Cerebellar cortex (tissue), 1 donor: ENCODE results near the gene LRRC71.
A peak's percentile ranks its signal among the peaks of the same experiment; 100 is the strongest.

Source experiments
- DNase-seq: peaks from one replicate; pipeline ENCODE4 v3.0.0-alpha.2; 2015; ENCODE audit warnings: low spot score

LRRC71 gene

DNA sequence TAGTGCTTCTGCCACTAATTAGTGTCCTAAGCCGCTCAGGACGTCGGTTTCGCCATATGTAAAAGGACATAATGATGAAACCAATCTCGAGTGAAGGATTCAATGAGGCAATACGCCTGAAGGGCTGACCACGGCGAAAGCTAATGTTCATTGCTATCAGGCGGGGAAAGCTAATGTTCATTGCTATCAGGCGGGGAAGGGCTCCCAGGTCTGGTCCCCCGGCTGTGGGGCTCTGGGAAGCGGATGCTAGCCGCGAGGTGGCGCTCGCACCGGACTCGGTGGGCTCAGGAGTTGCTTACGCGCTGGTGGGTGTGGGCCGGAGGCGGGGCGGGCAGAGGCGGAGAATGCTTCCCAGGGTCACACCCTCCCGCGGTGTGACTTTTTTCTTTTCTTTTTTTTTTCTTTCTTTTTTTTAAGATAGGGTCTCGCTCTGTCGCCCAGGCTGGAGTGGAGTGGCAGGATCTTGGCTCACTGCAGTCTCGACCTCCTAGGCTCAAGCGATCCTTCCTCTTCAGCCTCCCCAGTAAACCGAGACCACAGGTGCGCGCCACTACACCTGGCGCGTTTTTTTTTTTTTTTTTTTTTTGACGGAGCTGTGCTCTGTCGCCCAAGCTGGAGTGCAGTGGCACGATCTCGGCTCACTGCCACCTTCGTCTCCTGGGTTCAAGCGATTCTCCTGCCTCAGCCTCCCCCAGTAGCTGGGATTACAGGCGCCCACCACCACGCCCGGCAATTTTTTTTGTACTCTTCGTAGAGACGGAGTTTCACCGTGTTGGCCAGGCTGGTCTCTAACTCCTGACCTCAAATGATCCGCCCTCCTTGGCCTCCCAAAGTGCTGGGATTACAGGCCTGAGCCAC lies 28.0 kb upstream of the LRRC71 start:
- DNase-seq = peak; percentile 83

DNA sequence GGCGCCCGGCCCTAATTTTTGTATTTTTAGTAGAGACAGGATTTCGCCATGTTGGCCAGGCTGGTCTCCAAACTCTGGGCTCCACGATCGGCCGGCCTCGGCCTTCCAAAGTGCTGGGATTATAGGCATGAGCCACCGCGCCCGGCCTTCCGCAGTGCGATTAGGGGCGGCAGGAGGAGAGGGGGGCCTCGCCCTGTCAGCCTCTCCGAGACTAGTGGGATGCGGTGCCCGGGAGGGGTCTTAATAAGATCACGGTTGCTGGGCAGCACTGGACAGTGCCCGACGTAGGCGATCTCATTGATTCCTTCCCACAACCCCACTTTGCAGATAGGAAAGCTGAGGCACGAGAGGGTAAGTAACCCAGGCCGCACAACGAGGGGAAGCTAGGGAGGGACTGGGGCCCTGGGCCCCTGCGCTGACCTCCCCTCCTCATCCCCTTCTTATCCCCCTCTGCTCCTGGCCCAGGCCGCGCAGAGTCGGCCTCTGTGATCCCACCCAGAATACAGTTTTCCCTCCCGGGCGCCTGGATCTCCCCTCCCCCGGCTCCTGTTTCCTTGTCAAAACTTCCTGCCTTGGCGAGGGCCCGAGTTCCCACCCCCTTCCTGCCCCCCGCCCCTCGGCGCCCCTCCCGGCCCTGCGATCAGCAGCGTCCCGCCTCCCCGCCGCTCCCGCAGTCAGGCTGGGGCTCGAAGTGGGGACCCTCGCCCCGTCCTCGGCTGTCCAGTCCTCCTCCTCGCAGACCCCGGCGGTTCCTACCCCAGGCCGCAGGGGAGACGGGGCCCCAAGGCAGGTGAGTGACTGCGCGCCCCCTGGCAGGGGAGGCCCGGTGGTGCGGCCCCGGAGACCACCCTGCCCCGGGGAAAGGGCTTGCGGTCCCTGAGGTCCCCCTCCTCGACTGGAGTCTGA lies 27.1 kb upstream of the LRRC71 start, which contains the start of gene PEAR1:
TSS of gene PEAR1 (plus strand) at position 671 of the 906 bp plus-strand sequence. CDS start 10,209 bp downstream, outside the sequence.
- DNase-seq = no peak

- no peak for DNase-seq
Measured at GRCh38 chr1:156894001-156894400, 26.4 kb upstream of the LRRC71 start.

- no peak for DNase-seq
Measured at GRCh38 chr1:156894711-156895454, 25.5 kb upstream of the LRRC71 start.

DNA sequence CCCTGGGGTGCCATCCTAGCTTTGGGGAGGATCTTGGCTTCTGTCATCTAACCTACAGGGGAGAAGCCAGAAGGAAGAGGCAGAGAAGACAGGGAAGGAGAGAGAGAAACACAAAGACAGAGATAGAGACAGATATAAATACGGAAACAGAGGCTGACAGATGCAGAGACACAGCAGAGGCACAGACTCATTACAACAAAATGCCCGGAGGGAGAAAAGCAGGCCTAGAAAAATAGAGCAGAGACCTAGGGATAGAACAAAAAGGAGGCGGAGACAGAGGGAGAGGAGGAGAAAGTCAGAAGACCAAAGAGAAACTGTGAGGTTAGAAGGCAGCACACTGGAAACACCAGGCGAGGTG lies 25.0 kb upstream of the LRRC71 start:
- peak; percentile 55 for DNase-seq

DNA sequence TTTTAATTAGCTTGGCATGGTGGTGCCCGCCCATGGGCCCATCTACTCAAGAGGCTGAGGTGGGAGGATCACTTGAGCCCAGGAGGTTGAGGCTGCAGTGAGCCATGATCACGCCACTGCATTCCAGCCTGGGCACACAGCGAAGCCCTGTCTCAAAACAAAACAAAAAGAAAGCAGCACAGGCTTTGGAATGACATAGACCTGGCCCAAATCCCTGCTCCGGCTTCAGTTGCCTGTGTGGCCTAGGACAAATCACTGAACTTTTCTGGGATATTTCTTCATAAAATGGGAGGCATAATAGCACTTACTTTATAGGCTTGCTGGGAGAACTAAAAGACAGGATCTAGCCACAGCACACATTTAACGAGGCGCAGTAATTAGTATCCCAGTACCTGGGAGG lies 24.5 kb upstream of the LRRC71 start:
- DNase-seq = no peak

GRCh38 chr1:156896490-156897033 lies 23.9 kb upstream of the LRRC71 start:
- DNase-seq = peak; percentile 46

GRCh38 chr1:156897078-156897825 lies 23.2 kb upstream of the LRRC71 start:
- no peak for DNase-seq

- DNase-seq = no peak
Measured at GRCh38 chr1:156898161-156898566, 22.3 kb upstream of the LRRC71 start.

DNA sequence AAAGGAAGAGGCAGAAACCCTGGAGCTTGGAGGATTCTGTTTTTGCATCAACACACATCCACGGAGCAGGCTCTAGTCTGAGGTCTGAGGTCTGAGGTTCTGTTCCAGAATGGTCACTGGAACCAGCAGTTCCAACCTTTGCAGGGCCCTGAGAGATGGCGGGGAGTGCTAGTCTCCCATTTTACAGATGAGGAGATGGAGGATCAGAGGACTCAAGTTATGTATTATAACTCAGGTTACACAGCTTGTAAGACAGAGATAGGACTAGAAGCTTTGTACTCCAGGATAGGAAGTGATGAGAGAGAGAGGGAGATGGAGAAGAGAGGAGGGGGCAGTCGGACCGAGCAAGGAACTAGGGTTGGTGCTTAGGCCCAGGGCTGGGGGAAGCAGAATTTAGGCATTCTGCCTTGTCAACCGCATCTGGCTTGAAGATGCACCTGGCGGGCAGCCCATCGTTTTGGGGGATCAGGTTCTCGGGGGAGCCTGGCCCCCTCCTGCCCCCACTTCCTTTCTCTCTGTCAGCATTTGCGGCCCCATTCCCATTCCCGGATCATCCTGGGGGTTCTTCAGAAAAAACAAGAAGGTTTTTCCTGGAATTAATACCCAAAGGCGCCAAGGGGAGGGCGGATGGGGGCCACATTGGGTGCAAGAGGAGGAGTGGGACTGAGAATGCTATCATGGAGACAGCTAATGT lies 21.3 kb upstream of the LRRC71 start:
- no peak for DNase-seq

- no peak for DNase-seq
Measured at GRCh38 chr1:156899956-156900718, 20.3 kb upstream of the LRRC71 start.

- no peak for DNase-seq
Measured at GRCh38 chr1:156900896-156901589, 19.4 kb upstream of the LRRC71 start.

DNA sequence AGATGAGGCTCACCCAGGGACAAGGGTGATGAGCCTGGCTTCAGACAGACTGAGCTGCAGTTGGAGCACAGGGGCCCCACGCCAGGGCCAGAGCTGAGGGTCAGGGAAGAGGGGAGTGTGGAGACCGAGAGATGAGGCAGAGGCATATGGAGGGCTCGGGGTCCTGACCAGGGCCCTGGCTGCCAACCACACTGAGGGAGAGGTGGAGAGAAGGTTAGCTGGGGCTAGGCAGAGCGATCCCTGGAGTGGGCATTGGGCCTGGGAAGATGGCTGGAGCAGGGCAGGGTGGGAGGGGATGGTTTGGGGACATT lies 18.9 kb upstream of the LRRC71 start:
- no peak for DNase-seq

GRCh38 chr1:156901966-156902915 lies 18.2 kb upstream of the LRRC71 start:
- no peak for DNase-seq

DNA sequence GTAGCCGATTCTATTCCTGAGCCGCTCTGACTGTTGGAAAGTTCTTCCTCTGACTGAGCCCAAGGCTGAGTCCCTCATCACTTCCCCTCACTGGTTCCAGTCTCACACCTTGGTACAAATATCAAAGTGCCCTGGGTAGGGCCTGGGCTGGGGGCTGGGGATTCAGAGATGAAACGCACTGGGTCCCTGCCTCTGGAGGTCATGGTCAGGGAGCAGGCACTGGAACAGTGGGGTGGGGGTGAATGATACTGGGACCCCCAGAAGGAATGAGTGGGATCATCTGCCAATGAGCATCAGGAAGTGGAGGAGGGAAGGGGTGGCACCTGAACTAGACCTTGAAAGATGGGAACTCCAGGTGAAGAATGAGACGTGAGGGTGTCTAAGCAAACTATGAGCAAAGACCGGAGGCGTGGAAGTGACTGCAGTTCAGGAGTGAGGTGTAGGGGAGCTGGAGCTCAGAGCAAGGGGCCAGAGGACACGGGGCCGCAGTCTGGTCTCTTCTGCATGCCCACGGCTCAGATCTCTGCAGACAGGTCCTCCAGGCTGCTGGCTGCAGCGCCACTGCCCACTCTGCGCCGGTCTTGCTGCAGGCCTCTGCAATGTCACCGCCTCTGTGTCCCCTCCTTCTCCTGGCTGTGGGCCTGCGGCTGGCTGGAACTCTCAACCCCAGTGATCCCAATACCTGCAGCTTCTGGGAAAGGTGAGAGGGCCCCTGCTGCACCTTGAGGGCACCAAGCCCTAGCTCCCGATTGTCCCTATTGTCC lies 16.9 kb upstream of the LRRC71 start:
- no peak for DNase-seq

DNA sequence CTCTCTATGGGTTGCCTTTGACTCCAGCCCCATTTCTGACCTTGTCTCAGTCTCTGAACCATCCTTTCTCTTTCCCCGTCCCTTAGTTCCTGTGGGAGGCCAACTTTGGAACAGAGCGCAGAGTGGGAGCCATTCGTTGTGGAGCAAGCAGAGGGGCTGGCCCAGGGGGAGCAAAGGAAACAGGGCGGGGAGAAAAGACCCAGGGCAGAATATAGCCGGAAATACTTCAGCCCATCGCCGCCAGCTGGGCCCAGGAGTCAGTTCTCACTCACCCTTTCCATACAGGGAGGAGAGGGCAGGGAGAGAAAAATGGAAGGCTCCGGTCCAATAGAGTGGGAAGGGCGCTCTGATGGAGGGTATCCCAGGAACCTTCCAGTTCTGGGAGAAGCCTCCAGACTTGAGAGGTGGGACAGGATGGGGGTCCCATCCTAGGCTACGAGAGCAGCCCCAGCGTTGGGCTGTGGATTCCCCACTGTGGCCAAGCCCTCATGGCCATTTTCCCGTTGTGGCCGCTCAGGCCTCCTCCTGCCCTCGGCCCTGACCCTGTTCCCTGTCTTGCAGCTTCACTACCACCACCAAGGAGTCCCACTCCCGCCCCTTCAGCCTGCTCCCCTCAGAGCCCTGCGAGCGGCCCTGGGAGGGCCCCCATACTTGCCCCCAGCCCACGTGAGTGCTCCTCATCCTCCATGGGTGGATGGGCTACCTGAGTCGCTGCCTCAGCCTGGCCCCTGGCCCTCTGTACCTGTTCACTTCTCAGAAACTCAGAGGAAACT lies 16.1 kb upstream of the LRRC71 start:
- DNase-seq = no peak

- DNase-seq = no peak
Measured at GRCh38 chr1:156905176-156905575, 15.3 kb upstream of the LRRC71 start.
